HG03103 (cell line): Measurements from ENCODE around the gene PTEN.
"Not testable (repeated sequence)": the region's sequence is repeated elsewhere in the genome, so short reads cannot be mapped to it uniquely, and the experiment has no call there.

Experiments used
- ATAC-seq: cut with Tn5 transposase; IDR thresholded peaks from one replicate; pipeline ENCODE4 v1.9.1; 2021; ENCODE audit warnings: low read depth; ENCODE audit not compliant: unreplicated experiment

PTEN gene

DNA sequence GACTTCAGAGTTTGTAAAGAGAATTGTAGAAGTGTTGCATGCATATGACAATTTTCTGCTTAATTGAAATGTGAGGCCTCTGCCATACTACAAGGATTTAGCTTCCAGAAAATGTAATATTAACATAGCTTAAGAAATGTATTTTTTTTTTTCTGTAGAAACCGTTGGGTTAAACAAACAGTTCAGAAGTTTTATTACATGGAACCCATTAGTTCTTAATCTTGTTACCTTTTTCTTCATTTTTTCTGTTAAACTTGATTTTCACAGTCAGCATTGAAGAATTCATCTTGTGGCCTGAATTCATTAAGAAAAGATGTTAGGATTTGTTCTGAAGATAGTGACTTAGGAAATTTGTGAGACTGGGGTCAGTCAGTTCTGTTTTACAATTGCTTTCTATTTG lies 4.9 kb downstream of the PTEN start:
- ATAC-seq = no peak

- ATAC-seq = not testable (repeated sequence)
These were observed 5.7 kb downstream of the PTEN start for GRCh38 chr10:87869139-87869538.

DNA sequence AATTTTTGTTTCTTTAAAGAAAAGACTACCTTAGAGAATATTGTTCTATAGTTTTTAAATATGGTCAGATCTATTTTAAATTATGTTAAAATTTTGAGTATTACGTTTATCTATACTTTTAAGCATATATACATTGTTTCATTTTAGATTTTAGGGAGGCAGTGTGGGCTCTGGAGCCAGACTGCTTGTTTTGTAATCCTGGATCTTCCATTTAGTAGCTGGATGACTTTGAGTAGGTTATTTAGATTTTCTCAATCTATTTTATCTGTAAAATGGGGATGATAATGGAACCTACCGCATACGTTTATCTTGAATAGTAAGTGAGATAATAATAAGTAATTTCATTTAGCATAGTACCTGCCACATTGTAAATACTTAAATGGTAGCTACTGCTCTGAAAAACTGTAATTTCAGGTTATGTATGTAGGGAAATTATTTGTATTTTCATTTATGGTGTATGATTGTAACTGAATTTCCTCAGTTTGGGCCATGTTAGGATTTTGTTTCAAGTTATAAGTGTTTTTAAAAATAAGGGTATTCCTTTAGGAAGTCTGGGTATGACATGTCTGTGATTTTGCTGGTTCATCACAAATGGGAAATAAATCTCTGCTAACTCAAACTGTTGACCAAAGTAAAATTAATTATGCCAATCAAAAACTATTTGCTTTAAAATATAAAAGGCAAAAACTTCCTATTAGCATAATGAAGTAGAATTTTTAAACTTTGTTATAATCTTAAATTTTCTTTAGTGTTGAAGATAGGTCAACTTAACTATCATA lies 6.5 kb downstream of the PTEN start:
- ATAC-seq = no peak

GRCh38 chr10:87872828-87873227 lies 9.4 kb downstream of the PTEN start:
- no peak for ATAC-seq

DNA sequence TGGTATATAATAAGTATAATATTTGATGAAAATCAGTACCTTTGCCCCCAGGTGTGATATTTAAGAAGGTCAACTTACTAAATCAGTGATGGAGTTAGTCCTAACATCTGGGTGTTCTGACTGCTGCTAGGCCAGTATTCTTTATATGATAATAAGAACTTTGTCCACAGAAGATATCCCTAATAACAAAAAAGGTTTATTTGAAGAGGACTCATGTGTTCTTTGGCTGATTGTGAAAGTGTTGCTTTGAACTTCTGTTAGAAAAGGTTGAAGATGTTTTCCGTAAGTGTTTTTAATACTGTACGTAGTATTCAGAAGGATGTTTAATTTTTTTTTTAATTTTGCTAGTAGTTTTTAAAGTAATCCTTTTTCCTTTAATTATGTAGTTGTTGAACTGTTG lies 10.2 kb downstream of the PTEN start:
- no peak for ATAC-seq

GRCh38 chr10:87875929-87876571 lies 12.6 kb downstream of the PTEN start:
- ATAC-seq = no peak

DNA sequence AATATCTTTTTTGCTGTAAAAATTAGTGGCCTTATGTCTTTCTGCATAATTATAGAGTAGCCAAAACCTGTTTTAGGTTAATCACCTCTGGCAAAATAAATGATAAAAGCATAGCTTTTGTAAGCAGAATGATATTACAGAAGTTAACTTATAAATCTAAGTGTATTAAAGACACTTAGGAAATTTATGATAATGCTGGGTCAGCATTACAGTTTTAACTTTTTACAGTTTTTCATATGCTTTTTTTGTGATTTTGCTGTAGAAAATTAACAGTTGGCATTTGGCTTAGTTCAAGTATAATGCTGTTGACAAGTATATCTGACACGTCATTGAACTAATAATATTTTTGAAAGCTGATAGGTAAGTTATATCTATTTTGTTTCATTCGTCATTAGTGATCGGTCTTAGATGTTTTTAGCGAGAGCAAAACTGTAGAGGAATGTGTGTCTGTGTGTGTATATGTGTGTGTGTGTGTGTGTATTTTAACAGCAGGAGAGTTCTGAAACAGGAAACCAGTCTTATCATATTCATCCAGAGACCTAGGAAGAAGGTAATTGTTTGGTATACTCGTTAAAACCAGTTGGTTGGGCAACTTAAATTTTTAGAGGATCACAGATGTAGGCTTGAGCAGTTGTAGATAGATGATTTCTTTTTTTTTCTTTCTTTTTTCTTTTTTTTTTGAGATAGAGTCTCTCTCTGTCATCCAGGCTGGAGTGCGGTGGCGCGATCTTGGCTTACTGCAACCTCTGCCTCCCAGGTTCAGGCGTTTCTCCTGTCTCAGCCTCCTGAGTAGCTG lies 15.4 kb downstream of the PTEN start:
- ATAC-seq = no peak

DNA sequence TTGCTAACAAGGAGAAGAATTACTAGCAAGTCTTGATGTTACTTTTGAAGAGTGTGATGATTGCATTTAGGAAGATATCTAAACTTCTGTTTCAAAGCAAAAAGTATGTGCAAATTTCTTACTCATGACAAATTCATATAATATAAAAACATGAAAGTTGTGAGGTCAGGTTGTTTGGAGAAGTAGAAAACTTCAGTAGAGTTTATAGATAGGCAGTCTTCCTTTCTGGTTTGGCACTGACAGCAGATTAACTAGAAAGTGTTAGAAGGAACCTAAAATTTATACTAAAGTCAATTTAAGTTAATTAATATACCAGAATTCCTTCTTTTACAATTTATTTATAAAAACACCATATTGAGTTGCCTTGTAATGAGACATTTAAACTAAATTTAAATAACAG lies 16.9 kb downstream of the PTEN start:
- ATAC-seq = no peak

DNA sequence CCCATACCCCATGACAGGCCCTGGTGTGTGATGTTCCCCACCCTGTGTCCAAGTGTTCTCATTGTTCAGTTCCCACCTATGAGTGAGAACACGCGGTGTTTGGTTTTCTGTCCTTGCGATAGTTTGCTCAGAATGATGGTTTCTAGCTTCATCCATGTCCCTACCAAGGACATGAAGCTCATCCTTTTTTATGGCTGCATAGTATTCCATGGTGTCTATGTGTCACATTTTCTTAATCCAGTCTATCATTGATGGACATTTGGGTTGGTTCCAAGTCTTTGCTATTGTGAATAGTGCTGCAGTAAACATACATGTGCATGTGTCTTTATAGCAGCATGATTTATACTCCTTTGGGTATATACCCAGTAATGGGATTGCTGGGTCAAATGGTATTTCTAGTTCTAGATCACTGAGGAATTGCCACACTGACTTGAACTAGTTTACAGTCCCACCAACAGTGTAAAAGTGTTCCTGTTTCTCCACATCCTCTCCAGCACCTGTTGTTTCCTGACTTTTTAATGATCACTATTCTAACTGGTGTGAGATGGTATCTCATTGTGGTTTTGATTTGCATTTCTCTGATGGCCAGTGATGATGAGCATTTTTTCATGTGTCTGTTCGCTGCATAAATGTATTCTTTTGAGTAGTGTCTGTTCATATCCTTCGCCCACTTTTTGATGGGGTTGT lies 18.1 kb downstream of the PTEN start:
- ATAC-seq = not testable (repeated sequence)

DNA sequence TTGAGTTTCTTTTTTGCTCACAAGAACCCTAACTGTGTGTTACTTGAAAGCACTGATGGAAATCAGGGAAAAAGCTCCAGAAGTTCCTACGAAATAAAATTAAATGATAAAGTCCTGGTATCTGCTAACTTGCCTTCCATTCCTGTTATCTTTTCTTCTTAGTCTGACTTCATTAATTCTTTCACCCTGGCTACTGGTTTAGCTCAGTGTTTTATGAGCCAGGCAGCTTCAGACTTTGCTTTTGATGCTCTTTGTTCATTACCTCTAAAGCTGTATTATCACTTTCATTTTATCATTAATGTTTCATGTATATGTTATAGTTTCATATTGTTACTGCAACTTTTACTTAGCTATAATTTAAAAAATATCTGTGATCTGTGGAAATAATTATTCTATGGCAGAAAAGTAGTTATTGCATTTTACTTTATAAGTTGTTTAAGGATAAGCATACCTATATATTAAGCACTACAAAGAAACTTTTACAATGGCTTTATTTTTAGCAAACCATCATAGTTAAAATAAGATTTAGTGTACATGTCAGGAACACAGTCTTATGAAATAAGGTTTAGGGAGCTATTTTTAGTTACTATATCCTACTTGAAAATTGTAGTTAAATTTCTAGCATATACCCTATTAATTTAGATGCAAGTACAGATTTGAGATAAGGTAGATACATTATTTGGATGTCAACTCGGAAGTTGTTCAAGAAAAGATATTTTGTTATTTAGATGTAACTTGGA lies 19.3 kb downstream of the PTEN start:
- ATAC-seq = no peak

DNA sequence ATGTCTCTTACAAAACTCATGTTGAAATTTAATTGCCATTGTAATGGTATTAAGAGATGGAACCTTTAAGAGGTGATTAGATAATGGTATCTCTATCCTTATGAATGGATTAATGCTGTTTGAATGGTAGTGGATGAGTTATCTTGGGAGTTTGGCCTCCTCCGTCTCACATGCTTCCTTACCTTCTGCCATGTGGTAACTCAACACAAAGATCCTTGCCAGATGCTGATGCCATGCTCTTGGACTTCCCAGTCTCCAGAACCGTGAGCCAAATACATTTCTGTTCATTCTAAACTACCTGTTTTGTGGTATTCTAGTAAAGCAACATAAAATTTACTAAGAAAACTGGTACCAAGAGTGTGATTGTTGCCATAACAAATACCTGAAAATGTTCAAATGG lies 23.2 kb downstream of the PTEN start:
- no peak for ATAC-seq

DNA sequence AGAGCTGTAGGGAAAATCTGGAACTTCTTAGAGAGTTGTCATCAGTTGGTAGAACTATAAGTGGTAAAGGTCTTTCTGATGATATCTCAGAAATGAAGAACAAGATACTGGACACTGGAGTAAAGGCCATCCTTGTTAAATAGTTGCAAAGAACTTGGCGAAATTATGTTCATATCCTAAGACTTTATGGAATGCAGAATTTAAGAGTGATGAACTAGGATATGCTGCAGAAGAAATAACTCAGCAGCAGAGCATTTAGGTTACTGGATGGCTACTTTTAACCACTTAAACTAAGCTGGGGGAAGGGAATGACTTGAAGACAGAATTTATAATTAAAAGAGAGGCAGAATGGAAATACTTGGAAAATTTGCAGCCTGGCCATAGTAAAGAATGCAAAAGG lies 23.7 kb downstream of the PTEN start:
- ATAC-seq = no peak

DNA sequence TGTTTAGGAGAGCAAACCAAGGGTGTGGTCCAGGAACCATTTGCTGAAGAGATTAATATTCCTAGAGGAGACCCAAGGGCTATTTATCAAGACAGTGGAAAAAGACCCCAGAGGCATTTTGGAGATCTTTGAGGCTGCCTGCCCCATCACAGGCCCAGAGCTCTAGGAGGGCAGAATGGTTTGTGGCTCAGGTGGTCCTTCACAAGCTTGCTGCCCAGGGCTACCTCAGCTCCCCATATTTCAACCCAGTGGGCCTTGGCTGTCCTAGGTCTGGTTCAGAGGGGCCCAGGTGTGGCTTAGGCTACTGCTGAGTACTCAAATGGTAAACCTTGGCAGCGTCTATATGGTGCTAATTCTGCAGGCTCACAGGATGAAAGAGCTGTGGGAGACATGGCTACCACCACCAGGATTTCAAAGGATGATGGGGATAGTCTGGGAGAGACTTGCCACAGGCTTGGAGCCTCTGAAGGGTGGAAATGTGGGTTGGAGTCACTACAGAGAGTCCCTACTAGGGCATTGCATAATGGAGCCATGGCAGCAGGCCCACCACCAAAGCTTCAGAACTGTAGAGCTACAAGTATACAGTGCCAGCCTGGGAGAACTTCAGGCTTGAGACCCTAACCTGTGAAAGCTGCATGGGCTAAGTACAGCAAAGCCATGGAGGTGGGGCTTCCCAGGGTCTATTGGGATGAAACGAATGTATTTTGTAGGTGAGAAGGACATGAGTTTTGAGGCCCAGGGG lies 24.3 kb downstream of the PTEN start:
- no peak for ATAC-seq

DNA sequence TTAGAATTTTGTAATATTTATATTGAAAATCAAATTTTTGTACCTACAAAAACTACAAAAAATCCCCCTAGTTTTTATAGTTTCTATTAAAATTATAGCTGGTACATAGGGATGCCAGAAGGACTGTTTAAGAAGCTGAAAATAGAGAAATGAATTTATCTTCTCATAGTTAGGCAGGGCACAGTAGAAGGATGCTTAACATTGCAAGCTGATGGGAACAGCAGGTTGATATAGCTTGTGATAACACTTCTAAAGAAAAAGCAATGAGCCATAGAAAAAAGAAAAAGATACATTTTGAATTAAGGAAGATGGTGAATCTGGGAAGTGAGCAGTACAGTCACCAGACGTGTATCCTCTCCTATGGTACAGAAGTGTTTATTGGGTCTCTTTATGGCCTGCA lies 32.0 kb downstream of the PTEN start:
- no peak for ATAC-seq

DNA sequence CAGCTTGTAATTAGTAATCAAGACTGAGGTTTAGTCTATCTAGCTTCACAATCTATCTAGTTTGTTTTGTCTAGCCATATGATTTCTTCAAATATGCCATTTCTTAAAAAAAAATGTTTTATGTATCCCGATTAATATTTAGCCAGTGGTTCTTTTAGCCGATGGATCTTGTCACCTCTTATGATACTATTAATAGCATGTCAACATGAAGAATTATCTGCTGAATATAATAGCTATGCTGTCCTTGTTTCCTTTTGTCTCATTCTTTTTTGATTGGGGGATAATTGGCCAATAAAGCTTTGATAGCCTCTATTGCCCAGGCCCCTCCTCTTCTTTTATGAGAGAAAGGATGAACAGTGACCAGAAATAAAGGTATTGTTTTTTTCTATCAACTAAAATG lies 32.8 kb downstream of the PTEN start:
- ATAC-seq = no peak

DNA sequence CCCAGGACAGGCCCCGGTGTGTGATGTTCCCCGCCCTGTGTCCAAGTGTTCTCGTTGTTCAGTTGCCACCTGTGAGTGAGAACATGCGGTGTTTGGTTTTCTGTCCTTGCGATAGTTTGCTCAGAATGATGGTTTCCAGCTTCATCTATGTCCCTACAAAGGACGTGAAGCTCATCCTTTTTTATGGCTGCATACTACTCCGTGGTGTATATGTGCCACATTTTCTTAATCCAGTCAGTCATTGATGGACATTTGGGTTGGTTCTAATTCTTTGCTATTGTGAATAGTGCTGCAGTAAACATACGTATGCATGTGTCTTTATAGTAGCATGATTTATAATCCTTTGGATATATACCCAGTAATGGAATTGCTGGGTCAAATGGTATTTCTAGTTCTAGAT lies 34.5 kb downstream of the PTEN start:
- ATAC-seq = not testable (repeated sequence)

GRCh38 chr10:87903396-87903795 lies 40.0 kb downstream of the PTEN start:
- ATAC-seq = not testable (repeated sequence)

DNA sequence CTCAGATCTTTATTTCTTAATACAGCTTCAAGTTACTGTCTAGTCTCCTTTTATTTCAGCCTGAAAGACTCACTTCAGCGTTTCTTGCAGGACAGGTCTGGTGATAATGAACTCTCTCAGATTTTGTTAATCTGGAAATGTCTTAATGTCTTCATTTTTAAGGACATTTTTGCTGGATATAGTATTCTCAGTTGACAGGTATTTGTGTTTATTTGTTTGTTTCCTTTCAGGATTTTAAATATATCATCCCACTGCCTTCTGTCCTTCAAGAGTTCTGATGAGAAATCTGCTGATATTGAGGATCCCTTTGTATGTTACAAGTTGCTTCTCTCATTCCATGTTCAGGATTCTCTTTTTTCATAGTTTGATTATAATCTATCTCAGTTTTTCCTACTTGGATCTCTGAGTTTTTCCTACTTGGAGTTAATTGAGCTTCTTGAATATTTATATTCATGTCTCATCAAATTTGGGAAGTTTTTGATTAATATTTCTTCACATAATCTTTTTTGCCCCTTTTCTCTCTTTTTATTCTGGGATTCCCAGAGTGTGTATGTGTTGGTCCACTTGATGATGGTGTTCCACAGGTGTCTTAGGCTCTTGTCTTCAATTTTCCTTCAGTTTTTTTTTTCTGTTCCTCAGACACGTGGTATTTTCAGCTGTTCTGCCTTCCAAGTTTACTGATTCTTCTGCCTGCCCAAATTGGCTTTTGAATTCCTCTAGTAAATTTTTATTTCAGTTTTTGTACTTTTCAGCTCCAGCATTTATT lies 49.9 kb downstream of the PTEN start:
- ATAC-seq = no peak

DNA sequence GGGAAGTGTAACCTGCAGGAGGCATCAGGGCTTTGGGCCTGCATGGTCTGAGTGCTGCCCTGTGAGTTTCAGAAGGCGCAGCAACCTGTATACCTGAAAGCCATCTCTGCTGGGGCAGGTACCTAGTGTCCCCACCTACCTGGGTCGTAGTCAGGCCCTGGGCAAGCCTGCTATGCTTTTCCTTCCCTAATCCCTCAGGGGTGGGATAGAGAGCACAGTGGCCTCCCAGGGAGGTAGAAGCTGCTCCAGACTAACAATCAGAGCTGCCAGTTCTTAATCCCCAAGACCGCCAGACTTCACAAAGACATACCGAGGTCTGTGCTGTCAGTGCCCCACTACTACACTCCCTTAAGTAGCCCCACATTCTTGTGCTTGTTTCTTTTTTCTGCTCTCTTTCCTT lies 52.0 kb downstream of the PTEN start:
- ATAC-seq = no peak
